BLaER1 treated with 17β-estradiol and CSF1 and Interleukin-3, amounts not matched to agents 10 nM and 100 nM (cell line): ENCODE results near the gene FRMD6.
"Not testable (repeated sequence)": the region's sequence is repeated elsewhere in the genome, so short reads cannot be mapped to it uniquely, and the experiment has no call there.

ENCODE experiments used
- H3K27ac ChIP-seq, 11 experiments: shearing (Covaris generic); formaldehyde crosslinking; 2 replicates each; pipeline ENCODE4 v1.8.1; 2022
- H3K27me3 ChIP-seq, 11 experiments: shearing (Covaris generic); formaldehyde crosslinking; 2 replicates each; pipeline ENCODE4 v1.8.1; 2022
- H3K36me3 ChIP-seq, 11 experiments: shearing (Covaris generic); formaldehyde crosslinking; 2 replicates each; pipeline ENCODE4 v1.8.1; 2022
- H3K4me1 ChIP-seq, 10 experiments: shearing (Covaris generic); formaldehyde crosslinking; 2 replicates each; pipeline ENCODE4 v1.8.1; 2022
- H3K4me2 ChIP-seq, 11 experiments: shearing (Covaris generic); formaldehyde crosslinking; 2 replicates each; pipeline ENCODE4 v1.8.1; 2022
- H3K4me3 ChIP-seq, 10 experiments: shearing (Covaris generic); formaldehyde crosslinking; 2 replicates each; pipeline ENCODE4 v1.8.1; 2022
- H3K9ac ChIP-seq, 11 experiments: shearing (Covaris generic); formaldehyde crosslinking; 2 replicates each; pipeline ENCODE4 v1.8.1; 2022
- H3K9me3 ChIP-seq, 11 experiments: shearing (Covaris generic); formaldehyde crosslinking; replicated peaks in 1 of 11; 2 replicates each; pipeline ENCODE4 v1.8.1; 2022
- H4K20me1 ChIP-seq, 11 experiments: shearing (Covaris generic); formaldehyde crosslinking; 2 replicates each; pipeline ENCODE4 v1.8.1; 2022
- Cebpa-rat ChIP-seq, 11 experiments: shearing (Covaris generic); IDR thresholded peaks; 2 replicates each; pipeline ENCODE4 v1.8.1; 2022

Gene FRMD6

DNA sequence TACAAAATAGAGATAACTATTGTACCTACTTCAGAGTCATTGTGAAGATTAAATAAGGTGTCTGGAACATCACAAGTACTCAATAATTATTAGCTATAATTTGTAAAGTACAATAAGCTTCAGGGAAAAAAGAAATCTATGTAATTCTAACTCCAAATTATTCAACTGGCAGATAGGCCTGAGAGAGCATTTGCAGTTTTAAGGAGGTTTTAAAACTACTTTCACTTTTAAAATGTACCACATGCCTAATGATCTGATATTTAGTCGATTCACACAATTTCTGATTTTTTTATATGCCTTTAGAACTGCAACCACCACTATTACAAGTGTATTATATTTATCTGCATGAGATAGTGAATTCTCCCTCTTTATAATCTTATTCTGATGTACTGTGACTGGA, 24.9 kb upstream of the FRMD6 start:
- H3K4me3 ChIP-seq = no peak overlapping the region
- no peaks in the 10 kb centered on the region for H3K36me3 ChIP-seq
- H3K4me1 ChIP-seq = peaks cover 0 to 6% (median 0%) of the 10 kb centered on the region in 10 experiments; a peak in 1 of 20 replicates
- peak overlapping the region in 2 of 11 experiments; percentile 5 to 27; a peak in 2 of 22 replicates for H3K4me2 ChIP-seq
- H3K9ac ChIP-seq = no peak overlapping the region
- peaks cover 0 to 16% (median 0%) of the 10 kb centered on the region in 11 experiments; a peak in 6 of 22 replicates for H3K9me3 ChIP-seq
- no peak for TF ChIP-seq Cebpa-rat (IDR thresholded peaks at IDR 0.05)
- H3K27ac ChIP-seq = no peak overlapping the region
- no peaks in the 10 kb centered on the region for H3K27me3 ChIP-seq
- H4K20me1 ChIP-seq = no peaks in the 10 kb centered on the region

DNA sequence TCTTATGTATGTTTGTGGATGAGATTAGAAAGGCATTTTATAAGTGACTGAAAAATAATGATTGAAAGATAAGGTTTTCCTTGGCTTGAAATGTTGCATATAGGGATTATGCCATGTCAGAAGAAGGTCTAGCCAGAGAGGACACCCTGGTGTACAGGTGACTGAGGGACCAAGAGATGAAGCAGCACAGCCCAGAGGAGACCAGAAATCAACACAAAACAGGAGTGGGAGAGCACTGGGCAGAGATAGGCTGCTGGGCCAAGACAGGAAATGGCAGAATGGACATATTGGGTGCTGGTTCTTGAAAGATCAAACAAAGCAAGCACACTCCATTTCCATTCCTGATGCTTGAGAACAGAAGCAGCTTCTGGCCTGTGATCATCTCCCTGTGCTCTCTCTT, 24.4 kb upstream of the FRMD6 start:
- peak overlapping the region in 1 of 11 experiments; percentile 5; a peak in 1 of 22 replicates for H3K4me2 ChIP-seq
- H3K4me1 ChIP-seq = peaks cover 0 to 6% (median 0%) of the 10 kb centered on the region in 10 experiments; a peak in 1 of 20 replicates
- H3K9ac ChIP-seq = no peak overlapping the region
- no peak overlapping the region for H3K4me3 ChIP-seq
- peaks cover 0 to 22% (median 0%) of the 10 kb centered on the region in 11 experiments; a peak in 7 of 22 replicates for H3K9me3 ChIP-seq
- no peak overlapping the region for H3K27ac ChIP-seq
- H3K27me3 ChIP-seq = no peaks in the 10 kb centered on the region
- no peaks in the 10 kb centered on the region for H4K20me1 ChIP-seq
- H3K36me3 ChIP-seq = no peaks in the 10 kb centered on the region
- TF ChIP-seq Cebpa-rat (IDR thresholded peaks at IDR 0.05) = no peak

DNA sequence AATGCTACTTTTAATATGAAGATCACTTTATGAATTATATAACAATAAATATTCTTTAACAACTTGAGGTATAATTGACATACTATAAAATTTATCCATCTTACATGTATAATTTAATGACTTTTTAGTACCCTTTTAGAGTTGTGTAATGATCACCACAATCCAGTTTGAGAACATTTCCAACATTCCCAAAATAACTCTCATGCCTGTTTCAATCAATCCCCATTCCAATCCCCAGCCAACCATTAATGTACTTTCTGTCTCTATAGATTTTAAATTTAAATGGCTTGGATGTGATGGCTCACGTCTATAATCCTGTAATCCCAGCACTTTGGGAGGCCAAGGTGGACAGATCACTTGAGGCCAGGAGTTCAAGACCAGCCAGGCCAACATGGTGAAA, 23.5 kb upstream of the FRMD6 start:
- no peak for TF ChIP-seq Cebpa-rat (IDR thresholded peaks at IDR 0.05)
- peaks cover 0 to 25% (median 0%) of the 10 kb centered on the region in 11 experiments; a peak in 7 of 22 replicates for H3K9me3 ChIP-seq
- peaks cover 0 to 6% (median 0%) of the 10 kb centered on the region in 10 experiments; a peak in 1 of 20 replicates for H3K4me1 ChIP-seq
- no peaks in the 10 kb centered on the region for H3K36me3 ChIP-seq
- no peak overlapping the region for H3K27ac ChIP-seq
- no peak overlapping the region for H3K4me2 ChIP-seq
- H3K9ac ChIP-seq = no peak overlapping the region
- H4K20me1 ChIP-seq = no peaks in the 10 kb centered on the region
- H3K4me3 ChIP-seq = no peak overlapping the region
- H3K27me3 ChIP-seq = no peaks in the 10 kb centered on the region

DNA sequence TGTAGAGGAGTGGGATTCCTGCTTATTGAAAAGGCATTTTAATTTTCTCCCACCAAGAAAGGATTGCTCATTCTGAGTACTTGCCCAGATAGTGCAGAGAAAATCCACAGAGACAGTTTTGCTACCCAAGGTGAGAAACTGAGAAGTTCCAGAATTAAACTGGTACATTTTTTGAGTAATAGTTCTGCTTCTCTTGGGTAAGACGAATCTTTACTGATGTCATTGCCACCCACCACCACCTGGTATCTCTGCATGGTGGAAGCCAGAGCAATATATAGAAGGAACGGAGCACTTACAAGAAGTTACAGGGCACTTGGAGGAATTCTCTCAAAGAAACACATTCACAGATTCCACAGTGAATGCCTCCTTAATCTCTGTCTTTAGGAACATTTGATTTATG, 20.7 kb upstream of the FRMD6 start:
- TF ChIP-seq Cebpa-rat (IDR thresholded peaks at IDR 0.05) = no peak
- peaks cover 0 to 6% (median 0%) of the 10 kb centered on the region in 10 experiments; a peak in 1 of 20 replicates for H3K4me1 ChIP-seq

DNA sequence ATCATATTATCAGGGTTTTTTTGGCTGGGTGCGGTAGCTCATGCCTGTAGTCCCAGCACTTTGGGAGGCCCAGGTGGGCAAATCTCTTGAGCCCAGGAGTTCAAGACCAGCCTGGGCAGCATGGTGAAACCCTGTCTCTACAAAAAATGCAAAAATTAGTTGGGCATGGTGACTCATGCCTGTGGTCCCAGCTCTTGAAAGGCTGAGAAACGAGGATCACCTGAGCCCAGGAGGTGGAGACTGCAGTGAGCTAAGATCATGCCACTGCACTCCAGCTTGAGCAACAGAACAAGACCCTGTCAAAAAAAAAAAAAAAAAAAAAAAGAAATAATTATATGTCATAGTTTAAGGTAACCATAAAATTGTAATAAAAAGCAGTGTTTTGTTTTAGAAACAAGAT, 18.4 kb upstream of the FRMD6 start:
- H3K4me1 ChIP-seq, H4K20me1 ChIP-seq, H3K27me3 ChIP-seq, H3K4me2 ChIP-seq, H3K36me3 ChIP-seq, H3K27ac ChIP-seq, H3K9ac ChIP-seq, H3K4me3 ChIP-seq: not testable (repeated sequence)
- peaks cover 0 to 25% (median 0%) of the 10 kb centered on the region in 11 experiments; a peak in 7 of 22 replicates for H3K9me3 ChIP-seq

More for the DNA sequence above, 20.7 kb upstream of the FRMD6 start:
- no peak overlapping the region for H3K4me3 ChIP-seq
- no peaks in the 10 kb centered on the region for H4K20me1 ChIP-seq
- no peak overlapping the region for H3K4me2 ChIP-seq
- H3K9me3 ChIP-seq = peaks cover 0 to 25% (median 0%) of the 10 kb centered on the region in 11 experiments; a peak in 7 of 22 replicates
- no peak overlapping the region for H3K9ac ChIP-seq
- no peaks in the 10 kb centered on the region for H3K27me3 ChIP-seq
- no peaks in the 10 kb centered on the region for H3K36me3 ChIP-seq
- no peak overlapping the region for H3K27ac ChIP-seq

DNA sequence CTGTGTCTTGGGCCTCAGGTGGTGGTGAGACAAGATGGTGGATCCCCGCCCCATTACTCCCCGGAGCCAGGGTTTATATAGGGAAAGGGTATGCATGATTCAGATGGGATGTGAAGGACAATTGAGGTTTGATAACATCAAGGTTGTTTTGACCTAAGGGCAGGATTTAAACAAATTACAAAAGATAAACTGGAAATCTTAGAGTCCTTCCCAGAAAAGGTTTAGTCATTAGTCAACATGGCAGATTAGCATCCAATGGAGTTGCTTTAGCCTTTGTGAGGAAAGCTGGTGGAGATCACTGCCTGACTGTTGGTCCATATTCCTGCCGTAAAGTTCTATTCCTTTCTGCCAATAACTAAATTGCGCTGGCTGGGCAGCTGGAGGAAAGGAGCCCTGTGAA, 15.6 kb upstream of the FRMD6 start:
- no peaks in the 10 kb centered on the region for H4K20me1 ChIP-seq
- no peak overlapping the region for H3K27ac ChIP-seq
- peaks cover 0 to 13% (median 0%) of the 10 kb centered on the region in 11 experiments; a peak in 7 of 22 replicates for H3K9me3 ChIP-seq
- no peaks in the 10 kb centered on the region for H3K27me3 ChIP-seq
- H3K36me3 ChIP-seq = no peaks in the 10 kb centered on the region
- H3K4me3 ChIP-seq = no peak overlapping the region
- no peak overlapping the region for H3K4me2 ChIP-seq
- no peak for TF ChIP-seq Cebpa-rat (IDR thresholded peaks at IDR 0.05)
- H3K9ac ChIP-seq = no peak overlapping the region
- no peaks in the 10 kb centered on the region for H3K4me1 ChIP-seq

DNA sequence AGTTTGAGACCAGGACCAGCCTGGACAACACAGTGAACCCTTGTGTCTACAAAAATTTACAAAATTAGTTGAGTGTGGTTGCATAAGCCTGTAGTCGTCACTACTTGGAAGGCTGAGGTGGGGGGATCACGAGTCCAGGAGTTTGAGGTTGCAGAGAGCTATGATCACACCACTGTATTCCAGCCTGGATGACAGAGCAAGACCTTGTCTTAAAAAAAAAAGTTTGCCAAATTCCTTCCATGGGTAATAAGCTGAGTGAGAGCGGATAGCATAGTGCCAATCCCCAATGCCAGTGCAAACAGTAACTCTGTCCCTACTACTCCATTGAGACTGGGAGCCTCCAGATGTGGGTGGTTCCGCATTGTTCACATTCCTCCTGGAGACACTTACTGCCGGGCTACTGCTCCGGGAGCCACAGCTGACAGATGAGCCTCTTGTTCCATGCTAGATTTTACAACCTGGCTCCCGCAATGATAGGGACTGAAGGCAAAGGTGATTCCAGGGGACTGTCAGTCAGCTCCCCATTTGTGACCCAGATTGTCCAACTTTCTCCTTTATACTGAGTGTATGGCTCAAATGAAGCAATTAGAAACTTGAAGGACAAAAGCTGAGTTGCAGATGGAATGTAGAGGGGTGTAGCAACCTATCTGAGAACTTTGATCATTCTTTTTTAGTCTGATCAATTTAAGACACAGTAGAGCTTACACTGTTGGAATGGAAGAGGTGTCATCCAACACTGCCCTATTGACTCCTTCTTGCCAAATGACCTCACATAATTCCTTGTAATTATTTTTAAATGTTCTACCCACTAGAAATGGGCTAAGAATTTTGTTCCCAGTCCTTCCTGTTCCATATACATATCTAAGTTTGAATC, 13.4 kb upstream of the FRMD6 start:
- Histone ChIP-seq H4K20me1 (no peaks in the 10 kb centered on the region), H3K4me2 (no peak overlapping the region), H3K9ac (no peak overlapping the region), H3K27ac (no peak overlapping the region), H3K9me3 (no peaks in the 10 kb centered on the region), H3K4me1 (no peaks in the 10 kb centered on the region), H3K4me3 (no peak overlapping the region), H3K27me3 (no peaks in the 10 kb centered on the region), H3K36me3 (no peaks in the 10 kb centered on the region)
- TF ChIP-seq Cebpa-rat (IDR thresholded peaks at IDR 0.05) = no peak

DNA sequence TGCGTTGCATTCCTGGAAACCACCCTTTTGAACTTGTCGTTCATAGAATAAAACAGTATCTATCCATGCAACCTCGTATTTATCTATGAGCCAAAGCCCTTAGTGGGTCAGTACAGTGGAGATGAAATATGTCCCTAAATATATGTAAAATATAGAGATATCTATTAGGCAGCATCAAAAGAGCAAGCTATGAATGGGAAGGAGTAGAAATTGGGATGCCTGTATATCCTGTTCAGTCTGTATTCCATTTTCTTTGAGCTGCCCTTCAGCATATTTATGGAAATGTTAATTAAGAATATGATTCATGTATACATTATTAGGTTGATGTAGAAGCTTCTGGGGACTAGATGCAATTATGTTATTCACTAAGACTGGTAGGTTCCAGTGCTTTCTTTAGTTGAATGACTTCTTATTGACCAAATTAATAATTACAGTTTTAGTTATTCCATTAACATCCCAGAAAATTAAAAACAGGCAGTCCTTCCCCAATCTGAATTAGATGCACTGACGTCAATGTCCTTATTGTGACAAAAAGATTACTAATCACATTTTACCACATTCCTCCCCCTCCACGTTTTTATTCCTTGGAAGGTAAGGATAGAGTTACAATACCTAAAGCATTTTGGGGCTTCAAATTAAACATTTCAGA, 11.9 kb upstream of the FRMD6 start:
- H3K4me1 ChIP-seq = no peaks in the 10 kb centered on the region
- H3K27ac ChIP-seq = no peak overlapping the region
- no peaks in the 10 kb centered on the region for H3K36me3 ChIP-seq
- H4K20me1 ChIP-seq = no peaks in the 10 kb centered on the region
- H3K9ac ChIP-seq = no peak overlapping the region
- no peak overlapping the region for H3K4me2 ChIP-seq
- no peaks in the 10 kb centered on the region for H3K9me3 ChIP-seq
- TF ChIP-seq Cebpa-rat (IDR thresholded peaks at IDR 0.05) = no peak
- no peak overlapping the region for H3K4me3 ChIP-seq
- no peaks in the 10 kb centered on the region for H3K27me3 ChIP-seq

DNA sequence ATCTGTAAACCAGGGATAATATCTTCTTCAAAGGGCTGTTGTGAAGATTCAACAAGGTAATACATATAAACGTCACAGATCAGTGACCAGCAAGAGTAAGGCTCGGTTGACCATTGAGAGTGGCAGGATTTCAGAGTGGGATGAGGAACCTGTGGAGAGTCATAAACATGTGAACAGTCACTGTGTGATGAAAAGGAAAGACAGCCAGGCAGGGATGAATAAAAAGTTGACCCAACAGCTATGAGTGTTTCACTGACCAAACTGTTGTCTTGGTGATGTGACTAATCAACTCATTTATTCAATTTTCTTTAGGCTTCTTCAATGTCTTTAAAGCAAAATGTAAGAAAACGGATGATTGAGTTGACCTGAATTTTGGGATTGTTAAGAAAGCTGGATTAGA, 8.6 kb upstream of the FRMD6 start:
- no peak overlapping the region for H3K9ac ChIP-seq
- H3K9me3 ChIP-seq = no peaks in the 10 kb centered on the region
- H3K27ac ChIP-seq = no peak overlapping the region
- no peaks in the 10 kb centered on the region for H3K36me3 ChIP-seq
- no peak overlapping the region for H3K4me2 ChIP-seq
- no peak overlapping the region for H3K4me3 ChIP-seq
- no peaks in the 10 kb centered on the region for H4K20me1 ChIP-seq
- TF ChIP-seq Cebpa-rat (IDR thresholded peaks at IDR 0.05) = no peak
- no peaks in the 10 kb centered on the region for H3K4me1 ChIP-seq
- H3K27me3 ChIP-seq = no peaks in the 10 kb centered on the region
